ENCODE data around the gene CHAC1.

CHAC1 gene

GRCh38 chr15:40952901-40953712, at the start of gene CHAC1:
CHAC1 (plus strand) TSS chr15:40953471; CDS start chr15:40953584, 113 bp downstream.
- DNase-seq = peak; percentile 98

- DNase-seq = no peak
Measured at GRCh38 chr15:40904552-40905201, 48.6 kb upstream of the CHAC1 start.

- peak; percentile 81 for DNase-seq
Measured at GRCh38 chr15:40906091-40906990, 46.9 kb upstream of the CHAC1 start.

DNA sequence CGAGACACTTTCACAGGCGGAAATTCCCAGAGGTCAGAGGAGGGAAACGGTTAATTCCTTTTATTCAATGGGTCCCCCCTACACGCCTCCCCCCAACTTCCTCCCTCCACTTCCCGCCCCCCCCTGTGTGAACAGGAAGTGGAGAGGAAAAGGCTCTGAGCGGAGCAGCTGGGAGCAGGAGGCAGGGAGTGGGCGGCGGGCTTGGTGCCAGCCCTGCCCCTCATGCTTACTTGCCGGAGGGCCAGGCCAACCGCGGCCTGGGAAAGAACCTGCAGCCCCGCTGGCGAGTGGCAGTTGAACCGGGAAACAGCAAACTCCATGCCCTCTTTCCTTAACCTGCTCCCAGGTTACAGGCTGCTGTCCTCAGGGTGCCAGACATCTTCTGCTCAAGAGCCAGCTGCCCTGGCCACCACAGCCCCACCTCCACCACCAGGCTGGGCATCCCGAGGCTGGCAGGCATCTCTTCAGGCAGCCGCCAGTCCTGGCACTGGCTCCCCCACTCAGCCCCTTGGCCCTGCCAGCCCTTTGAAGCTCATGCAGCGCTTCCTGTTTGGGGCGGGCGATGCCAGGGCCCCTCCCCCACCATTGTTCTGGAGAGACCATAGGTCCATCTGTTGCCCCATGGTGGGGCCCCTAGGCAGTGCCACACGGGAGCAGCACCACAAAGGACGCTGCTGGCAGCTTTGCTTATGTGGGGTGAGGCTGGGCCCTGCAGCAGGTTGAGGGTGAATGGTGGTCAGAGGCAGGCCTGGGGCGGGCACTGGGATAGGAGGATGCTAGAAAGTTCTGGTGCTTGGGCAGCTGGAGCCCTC, 46.1 kb upstream of the CHAC1 start:
- peak; percentile 63 for DNase-seq

DNA sequence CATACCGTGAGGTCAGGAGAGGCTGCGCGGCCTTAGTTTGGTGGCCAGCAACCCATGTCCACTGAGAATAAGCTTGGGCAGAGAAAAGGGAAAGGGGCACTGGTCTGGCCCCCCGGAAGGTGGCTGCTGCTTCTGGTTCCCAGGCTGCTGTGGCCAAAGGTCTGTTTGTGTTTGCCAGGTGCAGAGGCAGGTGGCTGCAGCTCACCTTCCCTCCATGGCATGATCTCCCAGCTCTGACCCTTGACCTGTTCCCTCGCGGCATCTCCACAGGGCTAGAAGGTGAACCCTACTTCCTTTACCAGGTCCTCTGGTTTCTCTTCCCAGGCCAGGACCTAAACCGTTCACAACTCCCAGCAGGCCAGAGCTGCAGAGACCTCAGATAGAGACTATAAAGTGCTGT, 45.2 kb upstream of the CHAC1 start:
- DNase-seq = no peak

DNA sequence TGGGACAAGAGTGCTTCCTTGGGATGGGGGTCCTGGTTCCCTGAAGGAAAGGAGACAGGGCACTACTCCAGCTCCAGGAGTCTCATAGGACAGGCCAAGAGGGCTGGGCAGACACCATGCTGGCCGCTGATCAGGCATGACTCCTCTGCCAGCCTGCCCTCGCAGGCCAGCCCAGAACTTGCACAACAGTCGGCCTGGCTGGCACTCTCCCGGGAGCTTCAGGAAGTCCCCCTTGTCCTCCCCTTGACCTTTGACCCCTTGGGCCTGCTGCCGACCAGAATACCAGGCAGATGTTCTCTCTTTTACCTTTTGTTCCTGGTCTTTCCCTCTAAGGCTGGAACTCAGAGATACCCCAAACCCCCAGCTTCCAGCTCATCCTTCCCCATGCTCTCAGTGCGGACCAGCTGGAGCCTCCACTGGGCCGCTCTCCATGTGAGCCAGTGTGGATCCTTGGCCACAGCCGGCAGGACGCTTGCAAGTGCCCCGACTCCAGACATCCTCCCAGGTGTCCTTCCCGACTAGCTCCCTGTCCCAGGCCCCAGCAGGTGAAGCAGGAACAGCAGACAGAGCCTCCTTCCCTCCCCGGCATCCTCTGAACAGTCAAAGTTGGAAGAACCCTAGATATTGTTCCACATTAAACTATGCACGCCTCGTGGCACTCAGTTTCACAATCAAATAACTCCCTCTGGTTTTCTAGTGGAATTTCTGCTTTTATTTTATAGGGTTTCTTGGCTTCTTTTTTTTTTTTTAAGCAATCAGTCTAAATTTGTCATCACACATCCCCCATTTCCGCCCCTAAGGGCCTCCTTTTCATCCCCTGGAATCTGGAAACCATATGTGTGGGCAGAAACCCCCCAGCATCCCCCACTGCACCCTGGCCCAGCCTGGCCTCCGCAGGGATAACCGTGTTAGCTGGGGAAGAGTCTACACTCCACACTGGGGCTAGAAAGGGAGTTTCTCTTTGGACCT, 43.3 kb upstream of the CHAC1 start:
- no peak for DNase-seq

DNA sequence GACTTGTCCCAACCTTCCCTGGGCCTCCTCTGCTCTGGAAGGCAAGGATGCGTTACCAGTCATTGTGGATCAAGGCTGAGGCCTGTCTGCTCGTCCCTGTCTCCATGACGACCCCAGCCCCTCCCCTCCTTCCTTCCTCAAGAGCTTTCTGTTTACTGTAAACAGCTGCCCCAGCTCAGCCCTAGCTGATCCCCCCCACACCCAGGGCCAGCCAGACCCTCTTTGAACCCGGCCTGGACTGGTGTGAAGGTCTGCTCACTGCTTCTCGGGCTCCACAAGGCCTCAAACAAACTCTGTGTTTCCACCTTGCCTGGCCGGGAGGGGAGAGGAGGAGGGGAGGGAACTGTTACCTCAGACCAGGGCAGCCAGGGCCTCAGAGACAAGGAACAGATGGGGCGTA, 42.1 kb upstream of the CHAC1 start:
- no peak for DNase-seq

- DNase-seq = no peak
Measured at GRCh38 chr15:40911693-40912092, 41.6 kb upstream of the CHAC1 start.

DNA sequence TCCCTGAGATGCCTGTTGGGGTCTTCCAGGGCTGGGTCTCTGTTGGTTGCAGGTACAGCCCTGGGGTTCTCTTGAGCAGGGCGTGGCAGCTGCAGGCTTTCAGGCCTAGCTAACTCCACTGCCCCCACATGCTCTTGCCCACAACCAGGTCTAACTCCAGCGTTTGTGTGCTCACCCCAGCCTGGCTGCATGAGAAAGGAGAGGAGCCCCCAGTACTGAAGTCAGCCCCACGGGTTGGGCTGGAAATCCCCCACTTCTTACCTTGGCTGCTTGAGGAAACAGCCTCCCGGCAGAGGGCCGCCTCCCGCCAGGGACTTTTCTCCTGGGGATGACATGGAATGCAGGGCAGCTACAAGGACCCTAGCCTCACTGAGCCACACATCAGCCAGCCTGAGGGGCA, 40.8 kb upstream of the CHAC1 start:
- DNase-seq = no peak

GRCh38 chr15:40914013-40914412, 39.3 kb upstream of the CHAC1 start:
- DNase-seq = no peak

DNA sequence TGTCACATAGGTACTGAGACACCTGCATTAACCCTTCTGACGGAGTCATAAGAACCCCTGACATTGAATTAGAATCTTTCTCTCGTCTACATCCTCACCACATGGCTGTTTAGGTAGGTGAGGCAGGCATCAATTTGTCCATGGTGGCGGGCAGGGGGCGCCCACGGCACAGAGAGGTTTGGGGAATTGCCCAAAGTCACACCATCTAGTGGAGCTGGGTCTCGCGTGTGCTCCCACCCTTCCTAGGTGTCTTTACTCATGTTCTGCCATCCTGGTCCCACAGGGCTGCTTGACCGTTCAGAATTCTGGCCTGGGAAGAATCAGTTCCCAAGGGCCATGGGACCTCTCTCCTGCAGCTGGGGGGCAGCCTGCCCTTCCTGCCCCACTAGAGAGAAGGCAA, 38.8 kb upstream of the CHAC1 start:
- no peak for DNase-seq

DNA sequence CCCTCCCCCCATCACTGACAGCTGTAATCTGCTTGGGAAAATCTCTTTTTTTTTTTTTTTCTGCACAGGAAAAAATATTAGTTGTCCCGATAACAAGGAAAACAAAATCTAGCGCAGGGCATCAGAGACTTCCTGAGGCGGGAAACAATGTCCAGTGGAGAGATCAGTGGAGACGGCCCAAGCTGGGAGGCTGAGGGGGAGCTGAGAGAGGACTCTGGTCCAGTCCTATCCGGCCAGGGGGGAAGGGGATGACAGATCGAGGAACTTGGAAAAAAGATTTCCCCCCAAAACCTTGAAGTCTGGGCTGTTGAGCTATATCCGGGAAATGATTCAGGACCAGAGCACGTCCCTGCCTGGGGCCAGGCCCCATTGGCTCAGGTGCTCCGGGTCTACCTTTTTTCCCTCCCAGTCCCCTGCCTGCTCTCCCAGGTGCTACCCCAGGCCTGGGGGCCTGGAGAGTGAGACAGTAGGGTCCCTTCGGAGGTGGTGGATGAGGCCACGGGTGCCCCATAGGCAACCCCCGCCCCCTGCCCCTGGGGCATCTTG, 38.1 kb upstream of the CHAC1 start:
- no peak for DNase-seq

DNA sequence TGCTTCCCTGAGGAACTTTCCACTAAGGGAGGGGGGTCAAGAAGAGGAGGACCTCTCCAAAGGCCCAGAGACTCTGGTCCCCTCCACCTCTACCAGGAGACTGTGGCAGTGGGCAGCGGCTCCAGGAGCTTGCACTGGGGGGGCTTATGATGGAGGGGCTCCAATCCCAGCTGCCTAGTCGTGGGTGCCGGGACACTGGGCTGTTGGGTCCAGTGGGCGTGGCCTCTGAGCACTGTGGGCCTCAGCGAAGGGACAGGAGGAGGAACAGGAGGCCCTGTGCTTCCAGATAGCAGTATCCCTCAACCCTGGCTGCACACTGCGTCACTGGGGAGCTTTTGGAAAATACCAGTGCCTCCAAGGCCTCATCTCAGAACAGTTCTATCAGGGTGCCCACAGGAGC, 37.6 kb upstream of the CHAC1 start:
- DNase-seq = no peak

GRCh38 chr15:40917585-40917984, 35.7 kb upstream of the CHAC1 start:
- no peak for DNase-seq

DNA sequence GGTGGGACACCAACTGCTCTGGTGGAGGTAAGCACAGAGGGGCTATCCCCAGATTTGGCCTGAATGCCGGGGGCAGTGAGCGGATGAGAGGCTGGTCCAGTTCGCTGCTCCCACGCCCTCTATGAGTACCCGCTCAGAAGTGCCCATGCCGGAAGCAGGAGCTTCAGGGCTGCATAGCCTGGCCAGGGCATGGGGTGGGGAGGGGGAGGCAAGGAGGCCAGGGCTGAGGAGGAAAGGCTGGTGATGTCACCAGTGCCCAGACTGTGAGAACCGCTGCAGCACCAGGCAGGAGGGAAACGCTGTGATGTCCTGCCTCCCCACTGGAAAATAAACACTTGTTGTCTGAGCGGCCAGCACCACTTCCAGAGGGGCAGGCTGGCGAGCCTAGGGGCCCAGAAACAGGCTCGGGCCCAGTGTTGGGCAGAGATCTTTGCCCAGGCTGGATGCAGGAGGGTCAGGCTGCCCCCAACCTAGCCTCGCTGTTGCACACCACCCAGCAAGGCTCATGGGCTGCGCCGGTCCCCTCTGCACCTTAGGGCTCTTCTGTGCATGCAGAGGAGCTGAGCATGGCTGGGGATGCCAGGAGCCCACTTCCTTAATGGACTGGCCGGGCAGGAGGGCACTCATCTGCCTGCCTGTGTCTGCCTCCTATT, 35.0 kb upstream of the CHAC1 start:
- DNase-seq = no peak

DNA sequence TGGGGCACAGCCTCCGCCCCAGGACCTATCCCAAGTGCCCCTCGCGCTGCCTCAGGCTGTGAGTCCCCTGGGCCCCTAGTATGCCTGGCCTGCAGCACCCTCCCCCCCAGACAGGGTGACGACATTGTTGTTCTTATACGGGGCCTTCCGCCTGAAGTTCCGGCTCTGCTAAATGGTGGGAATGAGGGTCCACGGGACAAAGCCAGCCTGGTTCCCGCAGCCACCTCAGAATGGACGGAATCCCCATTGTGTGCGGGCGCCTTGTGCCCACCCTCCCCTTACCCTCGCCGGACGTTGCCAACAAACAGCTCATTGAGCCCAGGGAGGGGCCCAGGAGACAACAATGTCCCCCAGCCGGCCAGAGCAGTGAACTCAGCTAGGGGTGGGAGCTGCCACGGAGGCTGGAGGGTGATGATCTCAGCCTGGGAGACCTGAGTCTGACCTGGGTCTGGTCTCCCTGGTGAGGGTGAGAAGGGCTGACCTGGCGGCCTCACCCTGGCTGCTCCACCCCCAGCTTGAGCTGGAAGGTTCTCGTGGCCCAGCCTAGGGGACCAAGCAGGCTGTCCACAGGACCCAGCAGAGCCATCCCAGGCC, 34.4 kb upstream of the CHAC1 start:
- DNase-seq = no peak

GRCh38 chr15:40921949-40922607, 31.2 kb upstream of the CHAC1 start:
- DNase-seq = no peak

- no peak for DNase-seq
Measured at GRCh38 chr15:40922608-40923005, 30.7 kb upstream of the CHAC1 start.

- no peak for DNase-seq
Measured at GRCh38 chr15:40923551-40923950, 29.7 kb upstream of the CHAC1 start.

DNA sequence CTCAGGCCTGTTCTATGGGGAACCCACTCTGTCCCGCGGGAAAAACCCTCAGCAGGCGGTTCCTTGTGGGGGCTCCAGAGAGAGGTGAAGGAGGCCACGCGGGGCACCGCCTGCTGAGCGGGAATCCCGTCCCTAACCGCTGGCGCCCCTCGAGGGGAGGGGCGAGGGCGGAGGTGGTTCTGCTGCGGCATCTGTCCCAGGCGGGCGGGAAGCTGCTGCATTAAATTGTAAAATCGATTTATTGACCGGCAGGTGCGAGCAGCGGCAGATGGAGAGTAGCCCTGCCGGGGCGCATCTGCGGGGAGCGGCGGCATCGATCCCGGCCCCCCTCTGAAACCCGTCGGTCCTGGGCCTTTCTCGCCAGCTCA, 27.8 kb upstream of the CHAC1 start:
- DNase-seq = no peak

Data from stimulated activated CD4-positive, alpha-beta T cell treated with anti-CD3 and anti-CD28 coated beads, Interleukin-1b, Interleukin-23, amount 100 ng/mL, for 48 hours (primary cell).